Muscle layer of colon (tissue), 2 donors: ENCODE measurements around the gene HEPHL1.
"Not testable (repeated sequence)": the region's sequence is repeated elsewhere in the genome, so short reads cannot be mapped to it uniquely, and the experiment has no call there.

Experiments
- H3K27ac ChIP-seq: one replicate; pipeline ENCODE4 v1.7.0; 2013; ENCODE audit warnings: low read depth, mild to moderate bottlenecking, low read length, moderate library complexity
- H3K27me3 ChIP-seq, 2 donors: one replicate each; pipeline ENCODE4 v1.7.0; 2013; ENCODE audit warnings: low read length in 2 of 2, mild to moderate bottlenecking in 2 of 2; ENCODE audit not compliant: insufficient read depth in 2 of 2, control insufficient read depth in 1 of 2
- H3K36me3 ChIP-seq: one replicate; pipeline ENCODE4 v1.7.0; 2013; ENCODE audit warnings: mild to moderate bottlenecking, low read length; ENCODE audit not compliant: insufficient read depth
- H3K4me1 ChIP-seq: one replicate; pipeline ENCODE4 v1.7.0; 2013; ENCODE audit warnings: mild to moderate bottlenecking, low read length; ENCODE audit not compliant: insufficient read depth
- H3K4me3 ChIP-seq, 2 donors: one replicate each; pipeline ENCODE4 v1.7.0; 2013; ENCODE audit warnings: low read length in 2 of 2, low read depth in 1 of 2, mild to moderate bottlenecking in 1 of 2, moderate library complexity in 1 of 2
- H3K9ac ChIP-seq: one replicate; pipeline ENCODE4 v1.7.0; 2013; ENCODE audit warnings: low read length
- H3K9me3 ChIP-seq: one replicate; pipeline ENCODE4 v1.7.0; 2013; ENCODE audit warnings: mild to moderate bottlenecking, low read length
- donor health status: abdominal sarcoma.
- donor health status: Adenocarcinoma of cecum.

HEPHL1 gene

DNA sequence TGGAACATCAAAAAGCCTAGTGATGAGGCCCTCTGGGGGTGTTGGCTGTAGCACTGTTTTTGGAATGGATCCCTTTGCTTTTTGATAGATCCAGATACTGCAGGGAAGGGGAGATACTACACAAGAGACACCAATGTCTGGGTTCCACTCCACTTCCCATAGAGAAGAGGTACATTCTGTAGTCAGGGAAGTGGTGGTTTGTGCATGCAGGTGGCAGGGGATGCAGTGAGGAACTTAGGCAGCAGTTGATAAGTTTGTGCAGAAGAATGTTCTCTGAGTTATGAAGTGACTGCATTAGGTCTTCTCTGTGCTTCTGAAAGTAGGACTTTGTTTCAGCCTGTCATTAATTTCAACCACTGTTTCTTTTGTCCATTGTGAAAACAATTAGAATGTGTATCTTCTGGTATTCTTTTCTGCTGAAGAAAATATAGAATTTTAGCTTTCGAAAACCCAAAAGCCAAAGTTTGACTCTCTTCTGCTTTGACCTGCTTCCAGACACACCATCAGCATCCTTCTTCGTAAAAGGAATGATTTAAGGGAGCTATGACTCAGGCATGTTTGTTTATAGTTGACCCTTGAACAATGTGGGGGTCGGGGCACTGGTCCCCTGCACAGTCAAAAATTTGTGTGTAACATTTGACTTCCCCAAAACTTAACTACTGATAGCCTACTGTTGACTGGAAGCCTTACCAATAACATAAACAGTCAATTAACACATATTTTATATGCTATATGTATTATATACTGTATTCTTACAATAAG, 133.1 kb downstream of the HEPHL1 start:
- H3K27ac ChIP-seq, result no peak overlapping the region
- H3K4me3 ChIP-seq, result no peak overlapping the region
- H3K36me3 ChIP-seq, result peaks cover 7% of the 10 kb centered on the region
- peaks cover 26% of the 10 kb centered on the region for H3K4me1 ChIP-seq
- no peak overlapping the region for H3K9ac ChIP-seq
- H3K27me3 ChIP-seq, result no peaks in the 10 kb centered on the region
- no peaks in the 10 kb centered on the region for H3K9me3 ChIP-seq

GRCh38 chr11:94157339-94157738, 136.2 kb downstream of the HEPHL1 start:
- not testable (repeated sequence) for H3K4me3 ChIP-seq, H3K36me3 ChIP-seq, H3K27ac ChIP-seq, H3K9ac ChIP-seq, H3K9me3 ChIP-seq, H3K4me1 ChIP-seq, H3K27me3 ChIP-seq
